Gastroesophageal sphincter (tissue), 3 donors: ENCODE results near the gene LENEP.

Experiments
- POLR2AphosphoS5 ChIP-seq: sonication (generic); formaldehyde crosslinking; IDR thresholded peaks from one replicate; pipeline ENCODE4 v1.6.1; 2017; ENCODE audit warnings: antibody characterized with exemption
- TF ChIP-seq, protein P1 (sequence below), 4 experiments: fragments of 200-600 bp in 2 of 4; fragments of 450-650 bp in 2 of 4; sonication (generic) in 1 of 4; IDR thresholded peaks; one replicate each; pipeline ENCODE4 v1.5.1; 2017 to 2019; ENCODE audit warnings: antibody characterized with exemption in 4 of 4, mild to moderate bottlenecking in 2 of 4, moderate library complexity in 2 of 4

DNA sequence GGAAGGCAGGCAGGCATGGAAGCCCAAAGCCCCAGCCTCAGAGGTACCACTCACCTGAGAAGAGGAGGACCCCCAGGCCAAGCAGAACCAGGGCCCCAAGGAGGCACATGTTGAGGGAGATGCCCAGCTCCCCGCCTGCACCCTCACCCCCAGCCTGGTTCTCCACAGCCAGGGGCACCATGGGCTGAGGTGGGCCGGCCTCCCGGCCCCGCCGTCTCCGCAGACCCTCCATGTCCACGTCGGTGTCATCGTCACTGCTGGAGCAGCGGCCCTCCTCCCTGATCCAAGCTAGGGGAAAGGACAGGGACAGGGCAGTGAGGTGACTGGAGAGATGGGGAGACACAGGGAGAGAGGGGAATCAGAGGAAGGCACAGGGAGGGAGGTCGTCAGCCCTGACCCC lies 45.3 kb upstream of the LENEP start:
- TF ChIP-seq, protein P1, sequence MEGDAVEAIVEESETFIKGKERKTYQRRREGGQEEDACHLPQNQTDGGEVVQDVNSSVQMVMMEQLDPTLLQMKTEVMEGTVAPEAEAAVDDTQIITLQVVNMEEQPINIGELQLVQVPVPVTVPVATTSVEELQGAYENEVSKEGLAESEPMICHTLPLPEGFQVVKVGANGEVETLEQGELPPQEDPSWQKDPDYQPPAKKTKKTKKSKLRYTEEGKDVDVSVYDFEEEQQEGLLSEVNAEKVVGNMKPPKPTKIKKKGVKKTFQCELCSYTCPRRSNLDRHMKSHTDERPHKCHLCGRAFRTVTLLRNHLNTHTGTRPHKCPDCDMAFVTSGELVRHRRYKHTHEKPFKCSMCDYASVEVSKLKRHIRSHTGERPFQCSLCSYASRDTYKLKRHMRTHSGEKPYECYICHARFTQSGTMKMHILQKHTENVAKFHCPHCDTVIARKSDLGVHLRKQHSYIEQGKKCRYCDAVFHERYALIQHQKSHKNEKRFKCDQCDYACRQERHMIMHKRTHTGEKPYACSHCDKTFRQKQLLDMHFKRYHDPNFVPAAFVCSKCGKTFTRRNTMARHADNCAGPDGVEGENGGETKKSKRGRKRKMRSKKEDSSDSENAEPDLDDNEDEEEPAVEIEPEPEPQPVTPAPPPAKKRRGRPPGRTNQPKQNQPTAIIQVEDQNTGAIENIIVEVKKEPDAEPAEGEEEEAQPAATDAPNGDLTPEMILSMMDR (IDR thresholded peaks at IDR 0.05) = no peak
- no peak for TF ChIP-seq POLR2AphosphoS5
